22Rv1 (cell line): ENCODE measurements around the gene NUB1.

Source experiments
- CTCF ChIP-seq: fragments of 450-650 bp; IDR thresholded peaks from 2 replicates; pipeline ENCODE4 v1.5.1; 2017; ENCODE audit warnings: mild to moderate bottlenecking
- ZFX ChIP-seq: fragments of 450-650 bp; IDR thresholded peaks from 2 replicates; pipeline ENCODE4 v1.6.1; 2017; ENCODE audit warnings: antibody characterized with exemption, borderline replicate concordance

GRCh38 chr7:151406886-151407583, 65.4 kb downstream of the NUB1 start:
- TF ChIP-seq CTCF: no peak
- no peak for TF ChIP-seq ZFX
